Measurements from ENCODE around the gene DFFB. TPM values are rescaled to one million over a fixed set of nuclear protein-coding genes. Genes with fewer than 3 reads are reported as not detected.

Gene DFFB
- total and polyA plus RNA-seq, 9 of the 15 experiments (the other 6 are each of a cell fraction or from before 2014, with no cell fraction given), result 2.3 to 15.8 (median 11.5) TPM

GRCh38 chr1:3856923-3857790 lies at the start of gene DFFB, which contains the start of gene CEP104 (continued):
- TF ChIP-seq BCLAF1 (IDR thresholded peaks at IDR 0.05; ENCODE audit: borderline replicate concordance in 1 of 2, control insufficient read depth in 1 of 2, low read depth in 2 of 2, low read length in 1 of 2) (no peak), TAF1 (IDR thresholded peaks at IDR 0.05; ENCODE audit: control insufficient read depth, extremely low read depth, insufficient read depth, low read length, severe bottlenecking) (peak; percentile 31), EZH2 (IDR thresholded peaks at IDR 0.05; ENCODE audit: borderline replicate concordance, low read depth, low read length) (no peak), ZNF217 (CRISPR knock-in tag; IDR thresholded peaks at IDR 0.05) (no peak), MEF2A (IDR thresholded peaks at IDR 0.05; ENCODE audit: control insufficient read depth, low read depth, low read length) (no peak), ZNF318 (IDR thresholded peaks at IDR 0.05; ENCODE audit: borderline replicate concordance in 1 of 2, low read depth in 1 of 2) (no peak), SETDB1 (IDR thresholded peaks at IDR 0.05; ENCODE audit: low read length) (peak; percentile 49), ZNF551 (CRISPR knock-in tag; IDR thresholded peaks at IDR 0.05) (no peak), DMBX1 (CRISPR knock-in tag; IDR thresholded peaks at IDR 0.05; ENCODE audit: borderline replicate concordance) (no peak; the same call in 1 of the 2 replicates), LCOR (CRISPR knock-in tag; IDR thresholded peaks at IDR 0.05) (no peak; the same call in 1 of the 2 replicates), SMC3 (conservative IDR thresholded peaks at IDR 0.05; ENCODE audit: insufficient read depth, low read depth, low read length) (peak; percentile 78), TCFL5 (CRISPR knock-in tag; conservative IDR thresholded peaks at IDR 0.05) (no peak), ZNF311 (CRISPR knock-in tag; IDR thresholded peaks at IDR 0.05) (no peak)

Data from K562 (cell line).